Urothelium cell line (cell line): ENCODE results near the gene UBAC2.

Experiments
- DNase-seq: peaks from one replicate; pipeline ENCODE4 v3.0.0; 2011; ENCODE audit warnings: low spot score, mixed read lengths
- FAIRE-seq: peaks from 2 replicates; lab custom pipeline; 2011; peaks lifted over from hg19 to GRCh38; lab: Jason Lieb, UNC

Gene UBAC2

GRCh38 chr13:99307648-99308339, 107.1 kb downstream of the UBAC2 start:
- FAIRE-seq (no peak), DNase-seq (no peak)

DNA sequence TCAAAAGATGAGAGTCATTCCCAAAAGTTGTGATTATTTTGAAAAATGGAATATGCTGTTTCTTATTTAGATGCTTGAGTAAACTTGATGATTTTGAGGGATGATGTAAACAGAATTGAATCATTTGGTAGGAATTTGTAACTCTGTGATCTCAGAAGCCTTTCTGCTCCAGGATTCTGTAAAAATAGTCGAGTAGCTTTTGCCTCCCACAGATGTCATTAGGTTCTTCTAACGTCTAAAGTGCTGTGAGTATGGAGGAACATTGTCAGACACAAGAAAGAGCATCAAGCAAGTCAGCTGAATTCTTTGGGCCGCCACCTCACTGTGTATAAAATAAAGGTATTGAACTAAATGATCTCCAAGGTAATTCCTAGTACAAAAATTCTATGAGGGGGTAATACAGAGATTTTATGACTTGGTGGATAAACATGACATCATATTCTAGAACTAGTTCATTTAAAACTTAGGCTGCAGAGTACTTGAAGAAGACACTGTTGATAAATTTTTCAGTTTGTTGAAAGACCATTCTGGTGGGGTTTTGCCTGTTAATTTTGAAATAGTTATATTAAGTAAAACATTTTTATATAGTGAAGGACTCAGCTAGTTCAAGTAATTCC, 107.9 kb downstream of the UBAC2 start:
- no peak for DNase-seq
- no peak for FAIRE-seq

DNA sequence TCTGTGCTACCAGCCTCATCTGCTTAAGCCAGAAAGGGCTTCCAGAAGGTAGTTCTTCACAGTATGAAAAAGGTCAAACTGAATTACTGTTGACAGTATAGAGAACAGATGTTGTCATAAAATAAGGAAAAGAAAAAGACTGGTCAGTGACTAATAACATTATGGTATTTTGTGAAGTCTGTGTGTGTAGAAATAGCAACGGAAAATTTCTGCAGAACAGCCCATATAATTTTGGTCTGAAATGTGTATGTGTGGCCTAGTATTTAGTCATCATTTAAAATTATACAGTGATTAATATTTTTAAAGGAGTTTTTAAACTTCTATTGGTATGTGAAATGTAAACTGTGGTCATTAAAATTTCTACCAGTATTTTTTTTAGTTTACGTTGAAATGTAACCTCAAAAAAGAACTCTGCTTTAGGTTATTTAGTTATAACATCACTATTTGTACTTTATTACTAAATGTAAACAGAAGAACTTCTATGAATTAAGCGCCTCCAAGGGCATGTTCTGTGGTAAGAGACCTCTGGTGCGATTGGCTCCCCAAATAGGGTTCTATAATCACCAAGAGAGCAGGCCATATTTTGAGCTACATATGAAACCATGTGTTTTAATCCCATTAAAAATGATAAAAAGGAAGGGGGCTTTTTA, 109.9 kb downstream of the UBAC2 start:
- FAIRE-seq: no peak
- no peak for DNase-seq

DNA sequence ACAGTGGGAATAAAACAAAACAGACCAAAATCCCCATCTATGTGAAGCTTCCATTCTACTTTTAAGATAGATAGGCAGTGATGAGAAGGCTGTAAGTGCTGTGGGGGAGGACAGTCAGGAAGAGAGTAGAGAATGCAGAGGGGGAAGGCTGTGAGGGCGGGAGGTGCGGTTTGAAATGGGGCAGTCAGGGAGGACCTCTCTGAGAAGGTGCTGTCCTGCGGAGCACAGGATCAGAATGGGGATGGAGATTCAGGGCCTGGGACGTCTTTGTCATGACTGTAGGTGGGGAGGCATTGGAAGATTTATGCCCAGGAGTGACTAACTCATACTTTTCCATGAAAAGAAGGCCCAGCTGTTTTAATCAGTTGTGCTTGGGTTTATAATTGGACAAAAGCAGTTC, 110.5 kb downstream of the UBAC2 start:
- DNase-seq: no peak
- no peak for FAIRE-seq

DNA sequence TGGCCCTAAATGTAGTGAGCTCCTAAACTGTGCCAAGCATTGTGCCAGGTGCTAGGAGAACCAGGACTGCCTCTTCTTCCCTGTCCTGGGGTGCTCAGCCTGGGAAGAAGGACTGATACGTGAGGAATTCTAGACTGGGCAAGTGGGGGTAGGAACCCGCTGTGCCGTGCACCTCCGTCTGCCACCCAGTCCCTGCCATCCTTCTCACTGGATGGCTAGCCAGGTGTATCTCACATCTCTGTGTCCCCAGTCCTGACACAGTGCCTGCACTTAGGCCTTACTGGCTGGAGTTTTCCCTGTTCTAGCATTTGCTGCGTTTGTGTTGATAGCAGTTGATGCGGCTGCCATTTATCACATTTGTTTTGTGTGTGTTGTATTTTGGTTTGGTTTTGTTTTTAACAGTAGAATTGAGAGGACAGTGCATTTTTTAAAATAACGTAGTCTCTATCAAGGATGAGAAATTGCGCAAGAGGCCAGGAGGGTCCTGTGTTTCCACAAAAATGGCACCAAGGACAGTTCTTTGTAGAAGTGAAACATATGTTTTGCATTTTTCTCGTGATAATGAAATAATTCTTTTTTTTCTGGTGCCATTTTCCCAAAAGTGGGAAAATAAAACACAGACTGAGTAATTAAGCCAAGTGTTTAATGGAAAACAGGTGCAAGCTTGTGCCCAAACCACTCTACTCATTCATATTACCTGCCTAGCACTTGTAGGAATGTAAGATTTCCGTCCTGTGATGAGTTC, 111.3 kb downstream of the UBAC2 start:
- DNase-seq: no peak
- FAIRE-seq: no peak

GRCh38 chr13:99312493-99312883, 111.8 kb downstream of the UBAC2 start:
- DNase-seq (no peak), FAIRE-seq (no peak)

DNA sequence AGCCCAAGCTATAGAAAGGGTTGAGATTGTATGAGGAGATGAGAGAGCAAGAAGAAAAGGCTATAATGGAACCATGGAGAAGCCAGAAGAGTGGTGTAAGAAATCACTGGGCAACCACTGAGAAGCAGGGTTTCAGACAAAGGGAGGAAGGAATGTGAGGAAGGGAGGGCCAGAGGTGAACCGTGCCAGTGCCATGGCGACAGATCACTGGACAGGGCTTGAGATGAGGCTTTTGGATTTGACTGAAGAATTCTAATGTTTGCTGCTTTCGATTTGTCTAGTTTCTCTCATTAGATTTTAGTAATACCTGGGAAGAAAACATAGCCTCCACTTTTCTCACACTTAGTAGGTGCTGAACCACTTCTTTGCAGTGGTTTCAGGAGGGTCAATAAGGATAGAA, 112.8 kb downstream of the UBAC2 start:
- DNase-seq: no peak
- no peak for FAIRE-seq

DNA sequence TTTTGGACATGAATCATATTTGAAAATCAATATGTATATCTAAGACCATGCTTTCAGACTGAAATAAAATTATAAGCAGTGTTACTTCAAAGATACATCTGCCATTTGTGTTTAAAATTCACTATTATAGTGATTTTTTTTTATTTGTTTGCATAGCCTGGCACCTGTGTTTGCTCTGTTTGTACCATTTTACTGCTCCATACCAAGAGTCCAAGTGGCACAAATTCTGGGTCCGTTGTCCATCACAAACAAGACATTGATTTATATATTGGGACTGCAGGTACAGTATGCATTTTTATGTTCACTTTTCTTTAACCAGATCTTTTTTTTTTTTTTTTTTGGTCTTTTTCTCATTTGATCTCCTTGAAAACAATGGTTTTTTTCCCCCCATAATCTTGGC, 113.3 kb downstream of the UBAC2 start:
- FAIRE-seq (no peak), DNase-seq (no peak)

GRCh38 chr13:99314640-99315176, 114.1 kb downstream of the UBAC2 start:
- DNase-seq: peak; percentile 45
- no peak for FAIRE-seq

GRCh38 chr13:99315186-99315585, 114.5 kb downstream of the UBAC2 start:
- FAIRE-seq: no peak
- no peak for DNase-seq

DNA sequence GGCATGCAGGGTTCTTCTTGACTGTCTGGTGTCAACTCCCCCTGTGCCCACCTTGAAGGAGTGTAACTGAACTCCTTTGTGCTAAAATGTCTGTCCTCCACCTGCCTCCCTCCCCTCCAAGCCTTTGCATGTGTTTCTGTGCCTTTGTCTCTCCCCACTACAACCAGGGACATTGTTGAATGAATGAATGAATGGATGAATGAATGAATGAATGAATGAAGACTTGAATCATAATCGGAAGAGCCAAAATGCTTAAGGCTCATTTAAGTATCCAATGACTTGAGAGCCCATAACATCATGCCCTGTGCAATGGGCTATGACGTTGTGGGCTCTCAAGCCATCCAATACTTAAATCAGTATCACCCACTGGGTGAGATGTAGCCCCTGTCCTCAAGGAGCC, 115.6 kb downstream of the UBAC2 start:
- no peak for FAIRE-seq

DNA sequence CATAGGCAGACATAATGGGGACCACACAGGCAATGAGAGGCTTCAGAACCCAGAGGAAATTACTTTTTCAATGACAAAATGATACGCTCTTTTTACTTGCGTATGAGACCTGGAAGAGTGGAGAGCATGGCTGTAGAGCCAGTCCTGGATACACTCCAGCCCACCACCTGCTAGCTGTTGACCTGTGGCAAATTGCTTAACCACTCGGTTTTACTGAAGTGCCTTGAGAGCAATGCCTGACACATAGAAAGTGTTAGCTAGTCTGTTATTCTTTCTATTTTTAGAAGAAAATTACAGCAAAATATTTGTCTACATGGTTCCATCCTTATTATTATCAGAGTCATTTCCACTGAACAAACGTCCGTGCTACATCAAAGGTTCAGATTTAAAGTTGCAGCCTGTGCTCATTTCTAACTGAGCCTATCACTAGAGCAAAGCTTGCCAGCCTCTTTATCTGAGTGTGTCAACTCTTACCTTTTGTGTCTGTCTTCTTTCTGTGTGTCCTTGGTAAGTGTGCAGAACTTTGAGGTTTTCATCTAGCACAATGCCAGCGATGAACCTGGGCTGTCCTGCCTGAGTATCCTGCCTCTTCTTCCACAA, 116.1 kb downstream of the UBAC2 start:
- no peak for FAIRE-seq
- no peak for DNase-seq

More for the DNA sequence above, 115.6 kb downstream of the UBAC2 start:
- no peak for DNase-seq

DNA sequence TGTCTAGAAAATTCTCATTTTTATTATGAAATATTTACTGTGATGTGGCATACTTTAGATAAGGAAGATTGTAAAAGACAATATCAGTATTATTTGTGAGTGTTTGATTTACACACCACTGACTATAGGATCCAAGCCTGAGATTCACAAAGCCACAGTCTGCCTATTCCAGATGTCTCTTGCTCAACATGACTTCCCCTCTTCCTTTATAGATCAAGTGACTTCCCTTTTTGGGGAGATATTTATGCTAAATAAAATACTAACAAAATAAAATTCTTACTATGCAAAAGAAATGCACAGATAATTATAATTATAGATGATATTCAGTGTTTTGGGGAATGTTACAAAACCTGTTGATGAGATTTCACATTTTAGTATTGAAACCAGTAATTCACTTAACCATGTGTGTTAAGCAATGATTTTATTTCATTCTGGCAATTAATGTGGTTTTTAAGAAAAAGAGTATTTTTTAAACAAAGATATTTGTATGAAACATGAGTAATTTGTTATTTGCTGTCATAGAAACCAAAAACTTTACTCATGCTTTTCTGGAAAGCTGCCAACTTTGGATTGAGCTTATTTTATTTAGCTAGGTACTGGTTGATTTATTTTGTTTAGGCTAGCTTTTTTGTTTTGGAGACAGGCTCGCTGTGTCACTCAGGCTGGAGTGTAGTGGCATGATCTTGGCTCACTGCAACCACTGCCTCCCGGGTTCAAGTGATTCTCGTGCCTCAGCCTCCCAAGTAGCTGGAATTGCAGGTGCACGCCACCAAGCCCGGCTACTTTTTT, 120.2 kb downstream of the UBAC2 start:
- FAIRE-seq (no peak), DNase-seq (no peak)

GRCh38 chr13:99321709-99322108, 121.1 kb downstream of the UBAC2 start:
- no peak for FAIRE-seq
- no peak for DNase-seq

- FAIRE-seq (no peak), DNase-seq (peak; percentile 13)
These were observed 121.8 kb downstream of the UBAC2 start for GRCh38 chr13:99322297-99323103.

DNA sequence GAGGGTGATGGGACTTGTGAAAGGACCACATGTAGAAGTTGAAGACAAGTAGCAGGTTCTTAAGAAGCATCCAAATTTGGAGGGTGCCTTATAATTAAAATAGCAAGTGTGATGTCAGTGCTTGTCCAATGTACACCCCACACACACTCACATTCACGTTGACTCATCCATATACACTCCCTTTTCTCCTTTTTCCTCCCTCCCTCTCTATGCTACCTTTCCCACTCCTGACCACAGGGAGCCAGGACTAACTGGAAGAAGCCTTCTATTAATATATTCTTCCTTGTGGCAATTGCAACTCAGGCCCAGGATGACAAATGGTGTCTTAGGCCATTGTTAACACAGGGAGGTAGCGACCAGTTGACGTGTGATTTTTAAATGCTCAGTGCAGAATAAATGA, 122.8 kb downstream of the UBAC2 start:
- FAIRE-seq (no peak), DNase-seq (no peak)

DNA sequence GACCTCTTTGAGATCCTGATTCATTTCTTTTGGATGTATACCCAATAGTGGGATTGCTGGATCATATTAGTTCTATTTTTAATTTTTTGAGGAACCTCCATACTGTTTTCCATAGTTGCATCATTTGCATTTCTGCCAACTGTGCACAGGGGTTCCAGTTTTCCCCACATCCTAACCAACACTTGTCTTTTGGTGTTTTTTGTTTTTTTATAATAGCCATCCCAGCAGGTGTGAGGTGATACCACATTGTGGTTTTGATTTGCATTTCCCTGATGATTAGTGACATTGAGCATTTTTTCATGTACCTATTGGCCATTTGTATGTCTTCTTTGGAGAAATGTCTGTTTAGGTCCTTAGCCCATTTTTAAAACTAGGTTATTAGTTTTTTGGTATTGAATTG, 125.4 kb downstream of the UBAC2 start:
- no peak for FAIRE-seq
- no peak for DNase-seq

DNA sequence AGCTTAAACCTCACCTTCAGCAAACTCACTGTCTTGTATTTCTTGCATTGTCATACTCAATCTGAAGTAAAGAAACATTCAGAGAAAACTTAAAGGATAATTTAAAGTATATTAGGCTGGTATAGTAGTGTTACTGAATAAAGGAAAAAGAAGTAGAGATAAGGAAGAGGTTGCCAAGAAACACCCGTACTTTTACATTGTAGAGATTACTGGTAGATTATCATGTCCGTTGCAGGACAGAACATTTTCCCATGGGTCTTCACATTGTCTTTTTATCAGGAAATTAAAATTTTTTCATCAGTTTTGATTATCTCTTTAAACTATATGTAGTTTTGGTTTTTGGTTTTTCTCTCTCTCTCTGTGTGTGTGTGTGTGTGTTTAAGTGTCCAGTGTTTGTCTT, 126.5 kb downstream of the UBAC2 start:
- no peak for FAIRE-seq
- DNase-seq: no peak

DNA sequence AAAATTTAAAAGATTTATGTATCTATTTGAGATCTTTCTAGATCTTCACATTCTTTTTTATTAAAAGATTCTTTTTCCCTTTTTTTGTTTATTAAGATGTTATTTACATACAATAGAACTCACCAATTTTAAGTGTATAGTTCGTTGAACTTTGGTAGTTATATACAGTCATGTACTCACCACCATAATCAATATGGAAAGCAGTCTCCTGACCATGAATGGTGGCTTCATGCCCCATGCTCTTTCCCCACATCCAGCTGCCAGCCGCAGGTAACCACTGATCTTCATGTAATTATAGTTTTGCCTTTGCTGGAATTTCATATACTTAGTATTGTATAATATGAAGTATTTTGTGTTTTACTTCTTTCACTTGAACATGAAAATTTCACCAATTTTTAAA, 127.1 kb downstream of the UBAC2 start:
- FAIRE-seq (no peak), DNase-seq (no peak)
